ENCODE measurements around the gene CD300C.

Gene CD300C

GRCh38 chr17:74567397-74567796, 21.5 kb upstream of the CD300C start, which contains the start of gene CD300H:
CD300H (minus strand) TSS chr17:74567509.
- H3K4me1 ChIP-seq (ENCODE audit: control insufficient read depth, insufficient read depth, low read depth, low read length) = peaks cover 22% of the 10 kb centered on the region
- WGBS = 86% methylated on average over 1 of the region's 2 CpGs
- H2AK5ac ChIP-seq (ENCODE audit: low read length, severe bottlenecking) = no peak within 1 kb of the TSS

GRCh38 chr17:74566132-74566753, 20.3 kb upstream of the CD300C start:
- Histone ChIP-seq H3K14ac (ENCODE audit: low read length in 2 of 2) (no peak overlapping the region), H3K18ac (ENCODE audit: low read depth in 1 of 2, low read length in 2 of 2) (no peak overlapping the region), H3K27me3 (ENCODE audit: control insufficient read depth in 1 of 2, insufficient read depth in 1 of 2, low read length in 2 of 2) (peaks cover 21 to 58% of the 10 kb centered on the region in 2 experiments), H3K9me3 (ENCODE audit: control insufficient read depth, low read length) (no peaks in the 10 kb centered on the region), H3K4me3 (ENCODE audit: insufficient read depth in 1 of 2, low read depth in 1 of 2, low read length in 2 of 2) (no peak overlapping the region), H3K4me1 (ENCODE audit: control insufficient read depth, insufficient read depth, low read depth, low read length) (peaks cover 22% of the 10 kb centered on the region), H3K36me3 (ENCODE audit: control insufficient read depth in 1 of 2, insufficient read depth in 2 of 2, low read depth in 1 of 2, low read length in 2 of 2) (no peaks in the 10 kb centered on the region), H2BK5ac (ENCODE audit: low read depth, low read length, poor library complexity, severe bottlenecking) (no peak overlapping the region), H3K27ac (ENCODE audit: low read length, poor library complexity, severe bottlenecking) (no peak overlapping the region), H3K79me1 (replicated peaks; ENCODE audit: low read length, poor library complexity, severe bottlenecking) (no peaks in the 10 kb centered on the region), H2AK5ac (ENCODE audit: low read length, severe bottlenecking) (no peak overlapping the region), H3K9ac (ENCODE audit: low read length) (no peak overlapping the region), H2BK12ac (ENCODE audit: low read length in 2 of 2) (no peak overlapping the region), H4K8ac (ENCODE audit: low read length) (no peak overlapping the region), H2BK120ac (ENCODE audit: low read depth, low read length) (no peak overlapping the region), H2BK15ac (ENCODE audit: low read depth, poor library complexity, severe bottlenecking) (no peak overlapping the region), H3K4ac (ENCODE audit: low read depth in 1 of 2, low read length in 2 of 2) (no peak overlapping the region), H2AFZ (ENCODE audit: low read depth, low read length) (no peak overlapping the region), H3K4me2 (ENCODE audit: low read length, poor library complexity, severe bottlenecking) (no peak overlapping the region), H3K23ac (ENCODE audit: low read length in 2 of 2) (no peak overlapping the region), H4K91ac (ENCODE audit: low read length) (no peak overlapping the region)
- no peak for DNase-seq
- WGBS = 42% methylated on average over 9 of the region's 9 CpGs

More at GRCh38 chr17:74567397-74567796, 21.5 kb upstream of the CD300C start, which contains the start of gene CD300H:
- Histone ChIP-seq H3K4me3 (ENCODE audit: insufficient read depth in 1 of 2, low read depth in 1 of 2, low read length in 2 of 2) (no peak within 1 kb of the TSS), H3K9me3 (ENCODE audit: control insufficient read depth, low read length) (peaks cover 8% of the 10 kb centered on the region), H3K4me2 (ENCODE audit: low read length, poor library complexity, severe bottlenecking) (no peak within 1 kb of the TSS), H2AFZ (ENCODE audit: low read depth, low read length) (no peak within 1 kb of the TSS), H4K8ac (ENCODE audit: low read length) (no peak within 1 kb of the TSS), H3K14ac (ENCODE audit: low read length in 2 of 2) (no peak within 1 kb of the TSS), H3K4ac (ENCODE audit: low read depth in 1 of 2, low read length in 2 of 2) (no peak within 1 kb of the TSS), H2BK15ac (ENCODE audit: low read depth, poor library complexity, severe bottlenecking) (no peak within 1 kb of the TSS), H3K27me3 (ENCODE audit: control insufficient read depth in 1 of 2, insufficient read depth in 1 of 2, low read length in 2 of 2) (peaks cover 19 to 59% of the 10 kb centered on the region in 2 experiments), H3K9ac (ENCODE audit: low read length) (no peak within 1 kb of the TSS), H2BK12ac (ENCODE audit: low read length in 2 of 2) (no peak within 1 kb of the TSS), H3K79me1 (replicated peaks; ENCODE audit: low read length, poor library complexity, severe bottlenecking) (no peaks in the 10 kb centered on the region), H3K27ac (ENCODE audit: low read length, poor library complexity, severe bottlenecking) (no peak within 1 kb of the TSS), H3K18ac (ENCODE audit: low read depth in 1 of 2, low read length in 2 of 2) (no peak within 1 kb of the TSS), H4K91ac (ENCODE audit: low read length) (no peak within 1 kb of the TSS), H2BK120ac (ENCODE audit: low read depth, low read length) (no peak within 1 kb of the TSS), H3K36me3 (ENCODE audit: control insufficient read depth in 1 of 2, insufficient read depth in 2 of 2, low read depth in 1 of 2, low read length in 2 of 2) (no peaks in the 10 kb centered on the region), H2BK5ac (ENCODE audit: low read depth, low read length, poor library complexity, severe bottlenecking) (no peak within 1 kb of the TSS), H3K23ac (ENCODE audit: low read length in 2 of 2) (no peak within 1 kb of the TSS)
- no peak for DNase-seq

GRCh38 chr17:74565126-74565525, 19.2 kb upstream of the CD300C start:
- H2AFZ ChIP-seq (ENCODE audit: low read depth, low read length) = no peak overlapping the region
- H2BK15ac ChIP-seq (ENCODE audit: low read depth, poor library complexity, severe bottlenecking) = no peak overlapping the region
- no peak overlapping the region for H3K4ac ChIP-seq (ENCODE audit: low read depth in 1 of 2, low read length in 2 of 2)
- no peaks in the 10 kb centered on the region for H3K36me3 ChIP-seq (ENCODE audit: control insufficient read depth in 1 of 2, insufficient read depth in 2 of 2, low read depth in 1 of 2, low read length in 2 of 2)
- H3K18ac ChIP-seq (ENCODE audit: low read depth in 1 of 2, low read length in 2 of 2) = no peak overlapping the region
- H2AK5ac ChIP-seq (ENCODE audit: low read length, severe bottlenecking) = no peak overlapping the region
- H2BK12ac ChIP-seq (ENCODE audit: low read length in 2 of 2) = no peak overlapping the region
- H3K4me2 ChIP-seq (ENCODE audit: low read length, poor library complexity, severe bottlenecking) = no peak overlapping the region
- no peak overlapping the region for H2BK5ac ChIP-seq (ENCODE audit: low read depth, low read length, poor library complexity, severe bottlenecking)
- no peak overlapping the region for H3K23ac ChIP-seq (ENCODE audit: low read length in 2 of 2)
- no peak overlapping the region for H3K27ac ChIP-seq (ENCODE audit: low read length, poor library complexity, severe bottlenecking)
- DNase-seq = no peak
- 69% methylated on average over 5 of the region's 5 CpGs for WGBS
- no peak overlapping the region for H3K14ac ChIP-seq (ENCODE audit: low read length in 2 of 2)
- H3K79me1 ChIP-seq (replicated peaks; ENCODE audit: low read length, poor library complexity, severe bottlenecking) = no peaks in the 10 kb centered on the region
- H3K27me3 ChIP-seq (ENCODE audit: control insufficient read depth in 1 of 2, insufficient read depth in 1 of 2, low read length in 2 of 2) = peaks cover 24 to 52% of the 10 kb centered on the region in 2 experiments
- no peak overlapping the region for H3K9ac ChIP-seq (ENCODE audit: low read length)
- no peak overlapping the region for H3K4me3 ChIP-seq (ENCODE audit: insufficient read depth in 1 of 2, low read depth in 1 of 2, low read length in 2 of 2)
- H4K91ac ChIP-seq (ENCODE audit: low read length) = no peak overlapping the region
- no peak overlapping the region for H2BK120ac ChIP-seq (ENCODE audit: low read depth, low read length)
- no peak overlapping the region for H4K8ac ChIP-seq (ENCODE audit: low read length)
- no peaks in the 10 kb centered on the region for H3K9me3 ChIP-seq (ENCODE audit: control insufficient read depth, low read length)
- H3K4me1 ChIP-seq (ENCODE audit: control insufficient read depth, insufficient read depth, low read depth, low read length) = peaks cover 19% of the 10 kb centered on the region

GRCh38 chr17:74563358-74563757, 17.4 kb upstream of the CD300C start:
- Histone ChIP-seq H3K14ac (ENCODE audit: low read length in 2 of 2) (no peak overlapping the region), H3K4me3 (ENCODE audit: insufficient read depth in 1 of 2, low read depth in 1 of 2, low read length in 2 of 2) (no peak overlapping the region), H3K4me2 (ENCODE audit: low read length, poor library complexity, severe bottlenecking) (no peak overlapping the region), H3K36me3 (ENCODE audit: control insufficient read depth in 1 of 2, insufficient read depth in 2 of 2, low read depth in 1 of 2, low read length in 2 of 2) (no peaks in the 10 kb centered on the region), H4K91ac (ENCODE audit: low read length) (no peak overlapping the region), H2BK120ac (ENCODE audit: low read depth, low read length) (no peak overlapping the region), H2BK15ac (ENCODE audit: low read depth, poor library complexity, severe bottlenecking) (no peak overlapping the region), H3K23ac (ENCODE audit: low read length in 2 of 2) (no peak overlapping the region), H2BK5ac (ENCODE audit: low read depth, low read length, poor library complexity, severe bottlenecking) (no peak overlapping the region), H3K27ac (ENCODE audit: low read length, poor library complexity, severe bottlenecking) (no peak overlapping the region), H3K4me1 (ENCODE audit: control insufficient read depth, insufficient read depth, low read depth, low read length) (peaks cover 4% of the 10 kb centered on the region), H2AK5ac (ENCODE audit: low read length, severe bottlenecking) (no peak overlapping the region), H3K18ac (ENCODE audit: low read depth in 1 of 2, low read length in 2 of 2) (no peak overlapping the region), H3K79me1 (replicated peaks; ENCODE audit: low read length, poor library complexity, severe bottlenecking) (no peaks in the 10 kb centered on the region), H3K9ac (ENCODE audit: low read length) (no peak overlapping the region), H4K8ac (ENCODE audit: low read length) (no peak overlapping the region), H3K27me3 (ENCODE audit: control insufficient read depth in 1 of 2, insufficient read depth in 1 of 2, low read length in 2 of 2) (peaks cover 28 to 67% of the 10 kb centered on the region in 2 experiments), H3K9me3 (ENCODE audit: control insufficient read depth, low read length) (no peaks in the 10 kb centered on the region), H2AFZ (ENCODE audit: low read depth, low read length) (no peak overlapping the region), H3K4ac (ENCODE audit: low read depth in 1 of 2, low read length in 2 of 2) (no peak overlapping the region), H2BK12ac (ENCODE audit: low read length in 2 of 2) (no peak overlapping the region)
- no peak for DNase-seq
- 95% methylated on average over 1 of the region's 1 CpG for WGBS
